ENCODE measurements around the gene TASP1. TPM values are rescaled to one million over a fixed set of nuclear protein-coding genes. Genes with fewer than 3 reads are reported as not detected.

Gene TASP1
- total and polyA plus RNA-seq, 10 of the 15 experiments (the other 5 are each of a cell fraction or from before 2014, with no cell fraction given): 7.4 to 17.8 (median 10.5) TPM

DNA sequence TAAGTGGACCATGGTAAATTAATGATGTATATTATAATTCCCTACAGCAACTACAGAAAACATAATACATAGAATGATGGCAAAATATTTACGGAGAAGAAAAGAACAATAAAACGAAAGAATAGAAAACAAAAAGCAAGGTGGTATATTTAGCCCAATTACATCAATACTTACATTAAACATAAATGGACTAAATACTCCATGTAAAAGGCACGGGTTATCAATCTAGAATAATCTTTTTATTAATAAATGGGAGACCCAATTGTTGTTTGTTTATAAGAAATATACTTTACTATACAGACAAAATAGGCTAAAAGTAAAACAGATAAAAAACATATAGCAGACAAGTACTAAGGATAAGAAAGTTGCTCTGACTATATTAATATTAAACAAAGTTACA lies 137.2 kb downstream of the TASP1 start:
- CTCF ChIA-PET: interaction anchor here (0.8 kb wide), 1 partner anchor 45 kb away, joined by 3 read pairs; no protein-coding TSS in a partner anchor
- RAD21 ChIA-PET (ENCODE audit: unreplicated experiment): no interaction called here
- WGBS (ENCODE audit: insufficient coverage, insufficient replicate concordance, low lambda C conversion rate, missing lambda C conversion rate): 87% methylated on average over 3 of the region's 3 CpGs
- intact Hi-C loops (cut with micrococcal nuclease; ENCODE audit: unreplicated experiment) (no loop called here), in situ Hi-C loops (cut with MboI) (no loop called here)
- TF ChIP-seq, protein P1, sequence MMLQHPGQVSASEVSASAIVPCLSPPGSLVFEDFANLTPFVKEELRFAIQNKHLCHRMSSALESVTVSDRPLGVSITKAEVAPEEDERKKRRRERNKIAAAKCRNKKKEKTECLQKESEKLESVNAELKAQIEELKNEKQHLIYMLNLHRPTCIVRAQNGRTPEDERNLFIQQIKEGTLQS (IDR thresholded peaks at IDR 0.05; ENCODE audit: borderline replicate concordance, extremely low read depth, low read depth, low read length): no peak
- TF ChIP-seq ESRRA (IDR thresholded peaks at IDR 0.05; ENCODE audit: low read length) (no peak), IKZF1 (conservative IDR thresholded peaks at IDR 0.05) (no peak), EGR1 (IDR thresholded peaks at IDR 0.05; ENCODE audit: borderline replicate concordance in 1 of 2, low read depth in 2 of 2, low read length in 2 of 2) (no peak), WRNIP1 (IDR thresholded peaks at IDR 0.05; ENCODE audit: borderline replicate concordance, low read depth, low read length) (no peak), NRF1 (conservative IDR thresholded peaks at IDR 0.05; ENCODE audit: low read depth, low read length) (no peak), BCL11A (IDR thresholded peaks at IDR 0.05; ENCODE audit: low read depth, low read length) (no peak), KLF5 (IDR thresholded peaks at IDR 0.05; ENCODE audit: partially characterized antibody) (no peak), TCF7 (IDR thresholded peaks at IDR 0.05; ENCODE audit: borderline replicate concordance) (no peak)
- TF ChIP-seq, protein P2, sequence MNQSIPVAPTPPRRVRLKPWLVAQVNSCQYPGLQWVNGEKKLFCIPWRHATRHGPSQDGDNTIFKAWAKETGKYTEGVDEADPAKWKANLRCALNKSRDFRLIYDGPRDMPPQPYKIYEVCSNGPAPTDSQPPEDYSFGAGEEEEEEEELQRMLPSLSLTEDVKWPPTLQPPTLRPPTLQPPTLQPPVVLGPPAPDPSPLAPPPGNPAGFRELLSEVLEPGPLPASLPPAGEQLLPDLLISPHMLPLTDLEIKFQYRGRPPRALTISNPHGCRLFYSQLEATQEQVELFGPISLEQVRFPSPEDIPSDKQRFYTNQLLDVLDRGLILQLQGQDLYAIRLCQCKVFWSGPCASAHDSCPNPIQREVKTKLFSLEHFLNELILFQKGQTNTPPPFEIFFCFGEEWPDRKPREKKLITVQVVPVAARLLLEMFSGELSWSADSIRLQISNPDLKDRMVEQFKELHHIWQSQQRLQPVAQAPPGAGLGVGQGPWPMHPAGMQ (IDR thresholded peaks at IDR 0.05; ENCODE audit: borderline replicate concordance): no peak
- TF ChIP-seq, protein P3, sequence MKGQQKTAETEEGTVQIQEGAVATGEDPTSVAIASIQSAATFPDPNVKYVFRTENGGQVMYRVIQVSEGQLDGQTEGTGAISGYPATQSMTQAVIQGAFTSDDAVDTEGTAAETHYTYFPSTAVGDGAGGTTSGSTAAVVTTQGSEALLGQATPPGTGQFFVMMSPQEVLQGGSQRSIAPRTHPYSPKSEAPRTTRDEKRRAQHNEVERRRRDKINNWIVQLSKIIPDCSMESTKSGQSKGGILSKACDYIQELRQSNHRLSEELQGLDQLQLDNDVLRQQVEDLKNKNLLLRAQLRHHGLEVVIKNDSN (IDR thresholded peaks at IDR 0.05; ENCODE audit: borderline replicate concordance, extremely low read length, insufficient read depth, low read depth, low read length): no peak
- Histone ChIP-seq H3K4me2 (ENCODE audit: control insufficient read depth, insufficient read depth) (no peak overlapping the region), H3K4me3 (no peak overlapping the region), H3K4me1 (ENCODE audit: control insufficient read depth, insufficient read depth, low read length) (no peaks in the 10 kb centered on the region), H3K9ac (ENCODE audit: control insufficient read depth, insufficient read depth, low read length) (no peak overlapping the region), H3K36me3 (ENCODE audit: control insufficient read depth in 2 of 2, insufficient read depth in 2 of 2, low read length in 1 of 2) (no peaks in the 10 kb centered on the region), H3K79me2 (ENCODE audit: control insufficient read depth, insufficient read depth, low read length) (no peaks in the 10 kb centered on the region), H3K9me3 (replicated peaks; ENCODE audit: control insufficient read depth, insufficient read depth, low read length) (peaks cover 2% of the 10 kb centered on the region), H4K20me1 (ENCODE audit: control insufficient read depth, insufficient read depth) (no peaks in the 10 kb centered on the region), H2AFZ (ENCODE audit: control insufficient read depth, low read depth, low read length) (no peak overlapping the region), H3K27ac (ENCODE audit: control insufficient read depth, insufficient read depth) (no peak overlapping the region), H3K27me3 (replicated peaks in 1 of 2; ENCODE audit: control insufficient read depth in 2 of 2, insufficient read depth in 2 of 2, low read length in 1 of 2) (no peaks in the 10 kb centered on the region)
- DNase-seq (ENCODE audit: low read depth, low spot score) (no peak), ATAC-seq (no peak), FAIRE-seq (no peak)
- POLR2A ChIA-PET: no interaction called here
- SMC1A ChIA-PET (ENCODE audit: uncharacterized antibody, unreplicated experiment): no interaction called here
- no TSS peak for BruUV-seq (replicated peaks)

Measured in GM12878 (cell line).